Breast epithelium (tissue), 4 donors: Measurements from ENCODE around the gene UBR2. TPM values are rescaled to one million over a fixed set of nuclear protein-coding genes. Genes with fewer than 3 reads are reported as not detected.

Experiments
- DNase-seq, 2 donors: peaks; one replicate each; pipeline ENCODE4 v3.0.0-alpha.2; 2019; ENCODE audit warnings: low spot score in 2 of 2
- H3K27ac ChIP-seq, 2 donors: fragments of 200-600 bp; sonication (generic) in 1 of 2; one replicate each; pipeline ENCODE4 v1.5.1; 2016 to 2019; ENCODE audit warnings: mild to moderate bottlenecking in 1 of 2
- H3K27me3 ChIP-seq, 2 donors: fragments of 200-600 bp; sonication (generic) in 1 of 2; one replicate each; pipeline versions ENCODE4 v1.5.1 to v1.6.0; 2017 to 2019; ENCODE audit warnings: control low read depth in 1 of 2, mild to moderate bottlenecking in 1 of 2
- H3K36me3 ChIP-seq: fragments of 200-600 bp; one replicate; pipeline ENCODE4 v1.5.1; 2019
- H3K4me1 ChIP-seq, 2 donors: fragments of 200-600 bp; sonication (generic); one replicate each; pipeline ENCODE4 v1.5.1; 2016 to 2019; ENCODE audit warnings: control low read depth in 1 of 2
- H3K4me3 ChIP-seq, 3 donors: fragments of 200-600 bp; sonication (generic); 1 replicate in 2 of 3; 2 replicates in 1 of 3; pipeline ENCODE4 v1.5.1; 2016 to 2019; ENCODE audit warnings: mild to moderate bottlenecking in 3 of 3, moderate library complexity in 2 of 3
- H3K9me3 ChIP-seq, 2 donors: fragments of 200-600 bp; sonication (generic) in 1 of 2; one replicate each; pipeline ENCODE4 v1.5.1; 2016 to 2019; ENCODE audit warnings: control low read depth in 1 of 2
- POLR2A ChIP-seq: fragments of 450-650 bp; IDR thresholded peaks from one replicate; pipeline ENCODE4 v1.6.1; 2016; ENCODE audit warnings: antibody characterized with exemption, mild to moderate bottlenecking, moderate library complexity
- POLR2AphosphoS5 ChIP-seq, 3 donors: sonication (generic); formaldehyde crosslinking; IDR thresholded peaks; one replicate each; pipeline ENCODE4 v1.6.1; 2017; ENCODE audit warnings: antibody characterized with exemption in 3 of 3
- intact Hi-C: fragments of 100-400 bp; cut with DNase I; formaldehyde crosslinking; loops from one replicate; pipeline ENCODE4 v1.15.1; 2023; ENCODE audit warnings: low total_unique reads
- total RNA-seq, 3 donors: library from RNA; depleted of rRNA; stranded (reverse); fragments of >200 nt; gene quantifications; one replicate each; pipeline ENCODE4 v1.1.0, GENCODE V29; 2016
- TF ChIP-seq, protein P1 (sequence below), 3 donors: fragments of 450-650 bp; IDR thresholded peaks; one replicate each; pipeline ENCODE4 v1.5.1; 2016 to 2017; ENCODE audit warnings: antibody characterized with exemption in 3 of 3, mild to moderate bottlenecking in 3 of 3, moderate library complexity in 3 of 3

Gene UBR2
- total RNA-seq, 3 donors from 2014 or later, result 33.8 to 46.2 (median 33.8) TPM

DNA sequence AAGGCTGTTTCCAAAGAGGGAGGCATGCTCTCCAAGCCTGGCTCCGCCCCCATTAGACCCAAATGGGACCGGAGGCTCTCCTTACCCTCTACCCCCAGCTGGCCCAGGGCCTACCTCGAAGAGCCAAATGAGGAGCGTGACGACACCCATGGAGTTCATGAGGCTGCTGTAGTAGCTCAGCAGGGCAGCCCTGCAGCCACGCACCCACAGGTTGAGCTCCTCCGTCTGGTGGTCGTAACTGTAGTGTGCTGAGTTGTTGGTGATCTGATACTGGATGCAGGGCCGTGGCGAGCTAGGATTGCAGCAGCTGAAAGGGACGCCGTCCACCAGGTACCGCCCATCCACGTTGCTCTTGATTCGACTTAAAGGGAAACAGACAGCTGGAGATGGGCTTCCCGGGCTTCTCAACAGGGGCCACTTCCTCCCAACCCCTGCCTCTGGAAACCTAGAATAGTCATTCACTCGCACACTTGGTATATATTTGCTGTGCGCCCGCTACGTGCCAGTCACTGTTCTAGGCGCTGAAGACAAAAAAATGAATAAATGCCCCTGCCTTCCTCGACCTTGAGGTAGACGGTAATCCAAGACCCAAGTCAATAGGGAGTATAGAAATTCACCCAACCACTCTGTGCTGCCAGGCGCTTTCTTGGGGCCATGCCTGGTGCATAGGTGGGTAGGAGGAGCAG is 140.6 kb downstream of the UBR2 start:
- Histone ChIP-seq H3K27ac (no peak overlapping the region), H3K36me3 (no peaks in the 10 kb centered on the region), H3K27me3 (no peaks in the 10 kb centered on the region), H3K4me1 (no peaks in the 10 kb centered on the region), H3K9me3 (no peaks in the 10 kb centered on the region), H3K4me3 (peak overlapping the region in 2 of 3 donors; percentile 44 to 62)
- TF ChIP-seq POLR2AphosphoS5 (IDR thresholded peaks at IDR 0.05) (no peak), POLR2A (no peak)
- TF ChIP-seq, protein P1, sequence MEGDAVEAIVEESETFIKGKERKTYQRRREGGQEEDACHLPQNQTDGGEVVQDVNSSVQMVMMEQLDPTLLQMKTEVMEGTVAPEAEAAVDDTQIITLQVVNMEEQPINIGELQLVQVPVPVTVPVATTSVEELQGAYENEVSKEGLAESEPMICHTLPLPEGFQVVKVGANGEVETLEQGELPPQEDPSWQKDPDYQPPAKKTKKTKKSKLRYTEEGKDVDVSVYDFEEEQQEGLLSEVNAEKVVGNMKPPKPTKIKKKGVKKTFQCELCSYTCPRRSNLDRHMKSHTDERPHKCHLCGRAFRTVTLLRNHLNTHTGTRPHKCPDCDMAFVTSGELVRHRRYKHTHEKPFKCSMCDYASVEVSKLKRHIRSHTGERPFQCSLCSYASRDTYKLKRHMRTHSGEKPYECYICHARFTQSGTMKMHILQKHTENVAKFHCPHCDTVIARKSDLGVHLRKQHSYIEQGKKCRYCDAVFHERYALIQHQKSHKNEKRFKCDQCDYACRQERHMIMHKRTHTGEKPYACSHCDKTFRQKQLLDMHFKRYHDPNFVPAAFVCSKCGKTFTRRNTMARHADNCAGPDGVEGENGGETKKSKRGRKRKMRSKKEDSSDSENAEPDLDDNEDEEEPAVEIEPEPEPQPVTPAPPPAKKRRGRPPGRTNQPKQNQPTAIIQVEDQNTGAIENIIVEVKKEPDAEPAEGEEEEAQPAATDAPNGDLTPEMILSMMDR (IDR thresholded peaks at IDR 0.05), result no peak
- no peak for DNase-seq
- intact Hi-C loops, result no loop called here

DNA sequence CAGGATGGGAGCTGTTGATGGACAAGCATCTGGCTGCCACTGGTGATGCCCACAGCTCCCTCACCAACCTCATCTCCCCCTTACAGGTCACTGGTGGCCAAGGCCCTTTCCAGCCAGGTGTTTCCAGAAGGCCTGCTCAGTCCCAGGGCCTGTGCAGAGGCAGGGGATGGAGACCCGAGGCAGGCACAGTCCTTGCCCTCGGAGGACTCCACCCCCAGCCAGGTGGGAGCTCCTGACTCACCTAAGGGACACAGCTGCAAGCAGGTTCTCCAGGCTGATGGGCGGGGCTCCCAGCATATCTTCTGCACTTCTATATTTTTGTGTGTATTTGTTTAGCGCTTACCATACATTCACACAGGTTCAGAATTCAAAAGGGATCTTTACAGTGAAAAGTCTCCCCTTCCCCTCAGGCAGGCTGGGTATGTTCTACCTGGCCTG is 141.1 kb downstream of the UBR2 start:
- no peaks in the 10 kb centered on the region for H3K27me3 ChIP-seq
- no peaks in the 10 kb centered on the region for H3K36me3 ChIP-seq
- TF ChIP-seq POLR2A (no peak), POLR2AphosphoS5 (IDR thresholded peaks at IDR 0.05) (no peak)
- TF ChIP-seq, protein P1 (IDR thresholded peaks at IDR 0.05), result no peak
- H3K27ac ChIP-seq, result no peak overlapping the region
- no peak for DNase-seq
- H3K4me3 ChIP-seq, result peak overlapping the region in 1 of 3 donors; percentile 62
- H3K9me3 ChIP-seq, result no peaks in the 10 kb centered on the region
- intact Hi-C loops, result no loop called here
- no peaks in the 10 kb centered on the region for H3K4me1 ChIP-seq

DNA sequence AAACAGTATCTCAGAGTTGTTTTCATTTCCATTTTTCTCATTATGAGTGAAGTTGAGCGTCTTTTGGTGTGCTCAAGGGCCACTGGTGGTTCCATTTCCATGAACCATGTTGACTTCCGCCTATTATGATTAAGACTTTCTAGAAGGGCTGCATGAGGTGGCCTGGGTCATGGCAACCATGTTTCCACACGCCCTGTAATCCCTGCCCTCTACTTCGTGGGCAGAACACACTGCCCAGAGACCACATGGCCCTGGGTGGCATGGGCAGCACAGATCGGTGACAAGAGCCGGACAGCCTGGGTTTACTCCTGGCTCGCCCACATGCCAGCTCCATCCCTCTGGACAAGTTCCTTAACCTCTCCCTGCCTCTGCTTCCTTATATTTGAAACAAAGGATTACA is 143.8 kb downstream of the UBR2 start:
- Histone ChIP-seq H3K4me1 (no peaks in the 10 kb centered on the region), H3K4me3 (no peak overlapping the region), H3K27ac (no peak overlapping the region), H3K27me3 (no peaks in the 10 kb centered on the region), H3K36me3 (no peaks in the 10 kb centered on the region), H3K9me3 (peaks cover 6 to 11% of the 10 kb centered on the region in 2 donors)
- intact Hi-C loops, result no loop called here
- no peak for DNase-seq
- no peak for TF ChIP-seq POLR2AphosphoS5 (IDR thresholded peaks at IDR 0.05)
- TF ChIP-seq, protein P1 (IDR thresholded peaks at IDR 0.05), result no peak
- no peak for TF ChIP-seq POLR2A

DNA sequence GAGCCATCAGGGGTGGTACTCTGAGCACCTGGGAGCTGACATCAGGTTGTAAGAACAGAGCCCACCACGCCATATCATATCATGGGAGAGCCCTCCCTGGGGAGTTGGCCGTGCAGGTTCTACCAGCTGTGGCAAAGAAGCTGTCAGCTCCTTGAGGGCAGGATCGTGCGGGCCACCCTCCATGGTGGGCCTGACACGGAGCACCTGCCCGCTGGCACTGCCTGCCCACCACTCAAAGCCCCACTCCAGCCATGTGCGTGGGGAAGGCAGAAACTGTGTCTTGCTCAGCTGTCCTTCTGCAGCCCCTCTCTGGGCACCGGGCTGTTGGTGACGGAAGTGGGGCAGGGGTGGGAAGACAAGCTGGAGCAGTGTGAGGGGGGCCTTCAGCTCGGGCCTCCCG is 144.3 kb downstream of the UBR2 start:
- no peak overlapping the region for H3K27ac ChIP-seq
- H3K4me3 ChIP-seq, result no peak overlapping the region
- H3K9me3 ChIP-seq, result peaks cover 6 to 11% of the 10 kb centered on the region in 2 donors
- TF ChIP-seq POLR2A (no peak), POLR2AphosphoS5 (IDR thresholded peaks at IDR 0.05) (no peak)
- TF ChIP-seq, protein P1 (IDR thresholded peaks at IDR 0.05), result no peak
- intact Hi-C loops, result no loop called here
- DNase-seq, result no peak
- H3K36me3 ChIP-seq, result no peaks in the 10 kb centered on the region
- no peaks in the 10 kb centered on the region for H3K4me1 ChIP-seq
- no peaks in the 10 kb centered on the region for H3K27me3 ChIP-seq

DNA sequence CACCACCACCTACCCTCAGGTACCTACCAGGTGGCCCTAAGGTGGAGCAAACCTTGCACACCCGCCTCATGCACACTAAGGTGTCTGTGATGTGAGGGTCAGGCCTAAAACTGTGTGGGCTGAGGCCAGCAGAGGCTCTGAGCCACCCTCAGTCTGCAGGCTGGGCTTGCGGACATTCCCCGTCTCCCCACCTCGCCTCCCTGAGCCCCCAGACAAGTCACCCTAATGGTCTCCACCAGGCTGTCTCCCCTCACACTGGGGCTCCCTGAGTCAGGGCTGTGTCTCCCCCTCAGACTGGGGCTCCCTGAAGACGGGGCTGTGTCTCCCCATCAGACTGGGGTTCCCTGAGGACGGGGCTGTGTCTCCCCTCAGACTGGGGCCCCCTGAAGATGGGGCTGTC is 146.0 kb downstream of the UBR2 start:
- no peaks in the 10 kb centered on the region for H3K4me1 ChIP-seq
- no peak overlapping the region for H3K27ac ChIP-seq
- intact Hi-C loops, result no loop called here
- TF ChIP-seq, protein P1 (IDR thresholded peaks at IDR 0.05), result no peak
- TF ChIP-seq POLR2A, result no peak
- no peak for TF ChIP-seq POLR2AphosphoS5 (IDR thresholded peaks at IDR 0.05)
- no peak for DNase-seq
- peaks cover 6 to 11% of the 10 kb centered on the region in 2 donors for H3K9me3 ChIP-seq
- H3K27me3 ChIP-seq, result no peaks in the 10 kb centered on the region
- no peaks in the 10 kb centered on the region for H3K36me3 ChIP-seq
- no peak overlapping the region for H3K4me3 ChIP-seq
